Activated naive CD4-positive, alpha-beta T cell treated with anti-CD3 and anti-CD28 coated beads, Interleukin-2, amount 50 U/mL, for 72 hours (primary cell): Measurements from ENCODE around the gene FAT1. TPM values are rescaled to one million over a fixed set of nuclear protein-coding genes. Genes with fewer than 3 reads are reported as not detected.

ENCODE experiments used
- ATAC-seq, 2 donors: fragments of 150-1000 bp; cut with Tn5 transposase; 2 replicates each; pipeline ENCODE4 v1.10.0; 2021; ENCODE audit warnings: mild to moderate bottlenecking in 2 of 2, moderate library complexity in 2 of 2
- DNase-seq, 2 donors: peaks; one replicate each; pipeline ENCODE4 v3.0.0; 2021 to 2022; ENCODE audit warnings: low spot score in 2 of 2
- H3K27ac Mint-ChIP-seq, 2 donors: one replicate each; pipeline ENCODE4 v1.8.0; 2022; ENCODE audit warnings: mild to moderate bottlenecking in 2 of 2, mixed read lengths in 2 of 2
- H3K36me3 Mint-ChIP-seq, 2 donors: one replicate each; pipeline ENCODE4 v1.8.0; 2022; ENCODE audit warnings: mixed read lengths in 2 of 2
- H3K9me3 Mint-ChIP-seq, 2 donors: one replicate each; pipeline ENCODE4 v1.8.0; 2022; ENCODE audit warnings: mixed read lengths in 2 of 2
- total RNA-seq, 2 donors: library from RNA; stranded (reverse); gene quantifications; one replicate each; pipeline ENCODE4 v1.2.3, GENCODE V29; 2022

Gene FAT1
- total RNA-seq, 2 donors from 2014 or later, result 0.02 TPM; not detected in 1

GRCh38 chr4:186695392-186695791, 28.3 kb downstream of the FAT1 start:
- ATAC-seq (no peak), DNase-seq (no peak)
- Mint-ChIP-seq H3K9me3 (peaks cover 12 to 23% of the 10 kb centered on the region in 2 donors), H3K27ac (no peak overlapping the region), H3K36me3 (peaks cover 0 to 5% of the 10 kb centered on the region in 2 donors)

DNA sequence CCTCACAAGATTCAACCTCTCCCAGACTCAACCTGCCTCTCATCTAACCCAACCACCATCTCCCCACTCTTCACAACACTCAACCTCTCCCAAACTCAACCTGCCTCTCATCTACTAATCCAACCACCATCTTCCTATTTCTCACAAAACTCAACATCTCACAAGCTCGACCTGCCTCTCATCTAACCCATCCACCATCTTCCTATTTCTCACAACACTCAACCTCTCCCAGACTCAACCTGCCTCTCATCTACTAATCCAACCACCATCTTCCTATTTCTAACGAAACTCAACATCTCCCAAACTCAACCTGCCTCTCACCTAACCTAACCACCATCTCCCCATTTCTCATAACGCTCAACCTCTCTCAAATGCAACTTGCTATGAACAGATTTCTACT, 29.8 kb downstream of the FAT1 start:
- Mint-ChIP-seq H3K27ac (peak overlapping the region in 1 of 2 donors; percentile 2), H3K9me3 (peaks cover 18% of the 10 kb centered on the region in 2 donors), H3K36me3 (peaks cover 0 to 5% of the 10 kb centered on the region in 2 donors)
- no peak for DNase-seq
- no peak for ATAC-seq

DNA sequence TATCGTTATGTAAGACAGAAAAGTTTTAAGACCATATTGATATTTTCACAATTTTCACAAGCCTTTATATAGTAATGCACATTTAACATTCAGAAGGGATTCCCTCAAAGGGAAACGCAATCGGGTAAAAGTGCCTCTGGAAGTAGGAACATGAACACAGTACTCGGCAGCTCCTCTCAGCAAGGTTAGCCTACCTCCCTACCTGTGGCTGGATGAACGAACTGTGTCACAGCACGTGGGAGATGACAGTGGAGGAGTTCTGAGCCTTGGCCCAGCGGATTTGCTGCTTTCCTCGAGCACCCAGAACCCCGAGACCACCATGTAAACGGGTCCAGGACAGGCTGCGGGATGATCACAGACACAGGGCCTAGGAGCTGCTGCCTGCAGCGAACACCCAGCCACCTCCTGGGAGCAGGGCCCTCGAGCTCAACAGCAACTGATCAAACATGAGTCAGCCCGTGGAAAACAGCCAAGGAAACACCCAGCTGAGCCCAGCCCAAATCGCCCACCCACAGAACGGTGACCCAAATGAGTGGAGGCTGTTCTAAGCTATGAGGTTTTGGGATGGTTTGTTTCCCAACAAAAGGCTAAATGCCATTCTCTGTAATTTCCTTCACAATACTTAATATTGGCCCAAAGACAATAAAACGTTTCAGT, 30.4 kb downstream of the FAT1 start:
- Mint-ChIP-seq H3K36me3 (peaks cover 0 to 2% of the 10 kb centered on the region in 2 donors), H3K9me3 (peaks cover 14 to 15% of the 10 kb centered on the region in 2 donors), H3K27ac (no peak overlapping the region)
- no peak for ATAC-seq
- DNase-seq, result no peak

GRCh38 chr4:186691396-186691795, 32.3 kb downstream of the FAT1 start:
- DNase-seq, result no peak
- peaks cover 12 to 15% of the 10 kb centered on the region in 2 donors for H3K9me3 Mint-ChIP-seq
- ATAC-seq, result no peak
- no peaks in the 10 kb centered on the region for H3K36me3 Mint-ChIP-seq
- no peak overlapping the region for H3K27ac Mint-ChIP-seq

GRCh38 chr4:186689476-186689875, 34.2 kb downstream of the FAT1 start:
- DNase-seq (no peak), ATAC-seq (no peak)
- no peak overlapping the region for H3K27ac Mint-ChIP-seq
- no peaks in the 10 kb centered on the region for H3K36me3 Mint-ChIP-seq
- H3K9me3 Mint-ChIP-seq, result peaks cover 12 to 15% of the 10 kb centered on the region in 2 donors

- peaks cover 10% of the 10 kb centered on the region in 2 donors for H3K9me3 Mint-ChIP-seq
- DNase-seq, result no peak
- no peak for ATAC-seq
- H3K36me3 Mint-ChIP-seq, result no peaks in the 10 kb centered on the region
- no peak overlapping the region for H3K27ac Mint-ChIP-seq
Measured at GRCh38 chr4:186688150-186688943, 35.3 kb downstream of the FAT1 start.

- no peak overlapping the region for H3K27ac Mint-ChIP-seq
- peaks cover 7 to 10% of the 10 kb centered on the region in 2 donors for H3K9me3 Mint-ChIP-seq
- H3K36me3 Mint-ChIP-seq, result no peaks in the 10 kb centered on the region
- no peak for ATAC-seq
- no peak for DNase-seq
Measured at GRCh38 chr4:186687265-186687664, 36.4 kb downstream of the FAT1 start.

- Mint-ChIP-seq H3K27ac (no peak overlapping the region), H3K9me3 (peaks cover 10% of the 10 kb centered on the region in 2 donors), H3K36me3 (no peaks in the 10 kb centered on the region)
- DNase-seq (no peak), ATAC-seq (no peak)
Measured at GRCh38 chr4:186685767-186686183, 37.9 kb downstream of the FAT1 start.

- H3K9me3 Mint-ChIP-seq, result peaks cover 9 to 14% of the 10 kb centered on the region in 2 donors
- ATAC-seq (no peak), DNase-seq (no peak)
- H3K27ac Mint-ChIP-seq, result no peak overlapping the region
- H3K36me3 Mint-ChIP-seq, result no peaks in the 10 kb centered on the region
Measured at GRCh38 chr4:186684889-186685309, 38.8 kb downstream of the FAT1 start.

GRCh38 chr4:186684220-186684619, 39.4 kb downstream of the FAT1 start:
- Mint-ChIP-seq H3K36me3 (no peaks in the 10 kb centered on the region), H3K27ac (no peak overlapping the region), H3K9me3 (peaks cover 4 to 14% of the 10 kb centered on the region in 2 donors)
- ATAC-seq, result no peak
- DNase-seq, result no peak

GRCh38 chr4:186680641-186681040, 43.0 kb downstream of the FAT1 start:
- Mint-ChIP-seq H3K36me3 (no peaks in the 10 kb centered on the region), H3K27ac (no peak overlapping the region), H3K9me3 (peaks cover 4 to 10% of the 10 kb centered on the region in 2 donors)
- DNase-seq (no peak), ATAC-seq (no peak)

DNA sequence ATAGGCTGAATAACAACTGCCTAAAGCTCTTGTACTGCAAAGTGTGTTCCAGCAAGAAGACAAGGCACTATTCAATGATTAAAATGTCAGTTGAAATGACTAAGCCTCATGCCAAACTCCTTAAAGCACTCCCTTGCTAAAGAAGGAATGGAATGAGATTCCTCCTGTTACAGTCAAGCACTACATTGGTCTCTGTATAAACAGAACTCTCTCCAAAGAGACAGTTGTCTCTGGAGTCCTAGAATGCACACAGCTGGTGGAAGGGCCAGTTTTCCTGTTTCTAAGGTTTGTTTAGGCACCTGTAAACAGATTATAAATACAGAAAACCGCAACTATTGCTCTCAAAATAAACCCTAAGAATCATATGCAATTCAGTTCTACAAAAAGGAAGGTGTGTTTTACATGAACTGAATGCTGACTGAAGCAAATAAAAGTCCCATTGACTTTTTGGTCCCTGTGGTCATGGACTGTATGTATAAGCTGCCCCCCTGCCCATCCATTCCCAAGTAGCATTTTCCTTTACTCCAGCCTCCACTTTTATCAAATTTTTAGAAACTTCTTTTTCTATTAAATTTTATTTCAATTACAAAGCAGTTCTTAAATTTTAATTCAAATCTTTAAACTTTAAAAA, 47.0 kb downstream of the FAT1 start:
- Mint-ChIP-seq H3K36me3 (no peaks in the 10 kb centered on the region), H3K9me3 (peaks cover 0 to 12% of the 10 kb centered on the region in 2 donors)
- ATAC-seq, result no peak

DNA sequence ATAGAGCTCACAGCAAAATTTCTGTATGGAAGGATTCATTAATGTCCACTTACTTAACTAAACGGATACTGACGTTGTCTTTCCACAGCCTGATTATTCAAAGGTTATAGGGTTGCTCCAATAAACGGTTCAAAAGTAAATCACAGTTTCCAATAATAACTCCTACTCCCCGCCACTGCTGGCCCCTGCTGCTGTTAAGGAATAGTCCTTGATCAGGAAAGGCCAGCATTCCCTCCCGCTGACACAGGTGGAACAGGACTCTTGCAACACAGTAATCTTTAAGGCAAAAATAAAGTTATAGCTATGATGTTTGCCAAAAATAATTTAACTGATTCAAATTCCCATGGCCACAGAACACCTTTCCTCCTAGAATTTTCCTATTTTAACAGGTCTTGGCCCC, 53.9 kb downstream of the FAT1 start:
- DNase-seq (no peak), ATAC-seq (no peak)
- peaks cover 0 to 4% of the 10 kb centered on the region in 2 donors for H3K9me3 Mint-ChIP-seq
- H3K27ac Mint-ChIP-seq, result no peak overlapping the region
- no peaks in the 10 kb centered on the region for H3K36me3 Mint-ChIP-seq

More for the DNA sequence above, 47.0 kb downstream of the FAT1 start:
- no peak overlapping the region for H3K27ac Mint-ChIP-seq
- DNase-seq, result no peak

GRCh38 chr4:186669159-186669731, 54.4 kb downstream of the FAT1 start:
- Mint-ChIP-seq H3K36me3 (no peaks in the 10 kb centered on the region), H3K27ac (no peak overlapping the region), H3K9me3 (peaks cover 0 to 4% of the 10 kb centered on the region in 2 donors)
- no peak for DNase-seq
- ATAC-seq, result no peak

GRCh38 chr4:186666750-186667149, 56.9 kb downstream of the FAT1 start:
- ATAC-seq (no peak), DNase-seq (no peak)
- Mint-ChIP-seq H3K9me3 (no peaks in the 10 kb centered on the region), H3K27ac (no peak overlapping the region), H3K36me3 (no peaks in the 10 kb centered on the region)

DNA sequence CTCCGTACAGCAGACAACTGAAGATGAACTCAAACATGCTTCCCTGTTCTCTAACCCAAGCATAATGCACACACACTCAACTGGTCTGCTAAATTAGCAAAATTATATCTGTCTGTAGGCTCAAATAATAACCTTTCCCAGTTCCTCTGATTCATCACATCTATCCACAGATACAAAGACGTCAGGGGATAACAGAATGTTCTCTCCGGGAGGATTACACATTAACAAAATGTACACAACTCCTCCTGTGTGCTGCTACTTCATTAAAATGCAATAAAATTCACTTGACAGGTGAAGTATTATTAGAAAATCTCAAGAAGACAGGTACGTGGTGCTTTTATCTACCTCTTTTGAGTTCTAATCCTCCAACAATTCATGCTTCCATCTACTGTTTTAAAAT, 57.4 kb downstream of the FAT1 start:
- H3K27ac Mint-ChIP-seq, result no peak overlapping the region
- DNase-seq (no peak), ATAC-seq (no peak)
- H3K9me3 Mint-ChIP-seq, result no peaks in the 10 kb centered on the region
- no peaks in the 10 kb centered on the region for H3K36me3 Mint-ChIP-seq

GRCh38 chr4:186660403-186660802, 63.3 kb downstream of the FAT1 start:
- H3K9me3 Mint-ChIP-seq, result no peaks in the 10 kb centered on the region
- ATAC-seq (no peak), DNase-seq (no peak)
- H3K27ac Mint-ChIP-seq, result no peak overlapping the region
- no peaks in the 10 kb centered on the region for H3K36me3 Mint-ChIP-seq
